Spleen (tissue), 11 donors: ENCODE results near the gene ATF7IP2. TPM values are rescaled to one million over a fixed set of nuclear protein-coding genes. Genes with fewer than 3 reads are reported as not detected.

Experiments
- DNase-seq: peaks from one replicate; pipeline ENCODE4 v3.0.0-alpha.2; 2020
- H3K27ac ChIP-seq, 8 donors: fragments of 200-600 bp; sonication (generic) in 7 of 8; 1 replicate in 4 of 8; 2 replicates in 4 of 8; pipeline versions ENCODE4 v1.5.0 to v1.8.0; 2016 to 2021; ENCODE audit warnings: inconsistent platforms in 4 of 8, mild to moderate bottlenecking in 4 of 8, moderate library complexity in 1 of 8
- H3K27me3 ChIP-seq, 7 donors: fragments of 200-600 bp; sonication (generic) in 6 of 7; replicated peaks in 1 of 7; 1 replicate in 4 of 7; 2 replicates in 3 of 7; pipeline versions ENCODE4 v1.5.0 to v1.8.0; 2016 to 2021; ENCODE audit warnings: inconsistent platforms in 3 of 7, mild to moderate bottlenecking in 1 of 7
- H3K36me3 ChIP-seq, 6 donors: fragments of 200-600 bp; sonication (generic) in 5 of 6; 1 replicate in 4 of 6; 2 replicates in 2 of 6; pipeline versions ENCODE4 v1.5.0 to v1.8.0; 2016 to 2021; ENCODE audit warnings: inconsistent platforms in 2 of 6
- H3K4me1 ChIP-seq, 6 donors: fragments of 200-600 bp; sonication (generic) in 5 of 6; 1 replicate in 3 of 6; 2 replicates in 3 of 6; pipeline versions ENCODE4 v1.5.0 to v1.8.0; 2016 to 2021; ENCODE audit warnings: inconsistent platforms in 3 of 6
- H3K4me3 ChIP-seq, 8 donors: fragments of 200-600 bp; sonication (generic) in 7 of 8; 1 replicate in 4 of 8; 2 replicates in 4 of 8; pipeline versions ENCODE4 v1.5.0 to v1.8.0; 2016 to 2021; ENCODE audit warnings: inconsistent platforms in 4 of 8, mild to moderate bottlenecking in 4 of 8, moderate library complexity in 2 of 8
- H3K9me3 ChIP-seq, 8 donors: fragments of 200-600 bp; sonication (generic) in 7 of 8; 1 replicate in 4 of 8; 2 replicates in 4 of 8; pipeline versions ENCODE4 v1.5.0 to v1.8.0; 2016 to 2021; ENCODE audit warnings: inconsistent platforms in 4 of 8
- CTCF ChIP-seq, 11 experiments: fragments of 200-600 bp in 7 of 11; fragments of 450-650 bp in 4 of 11; sonication (generic) in 4 of 11; IDR thresholded peaks in 8 of 11; conservative IDR thresholded peaks in 3 of 11; 1 replicate in 7 of 11; 2 replicates in 4 of 11; pipeline versions ENCODE4 v1.4.0 to v1.8.0; 2016 to 2021; ENCODE audit warnings: antibody characterized with exemption in 11 of 11, inconsistent platforms in 4 of 11, mild to moderate bottlenecking in 1 of 11
- POLR2A ChIP-seq, 3 donors: fragments of 450-650 bp; IDR thresholded peaks; one replicate each; pipeline ENCODE4 v1.5.1; 2017; ENCODE audit warnings: antibody characterized with exemption in 3 of 3, mild to moderate bottlenecking in 1 of 3
- POLR2AphosphoS5 ChIP-seq, 3 donors: sonication (generic); formaldehyde crosslinking; IDR thresholded peaks; one replicate each; pipeline ENCODE4 v1.5.1; 2017; ENCODE audit warnings: antibody characterized with exemption in 3 of 3
- WGBS, 5 donors: extraction: QIAGEN DNeasy Blood & Tissue Kit in 3 of 5; methylation state at CpG; one replicate each; pipeline versions ENCODE4 v1.1.5 to v1.1.7; 2013 to 2018; 5-methylcytosine and 5-hydroxymethylcytosine counted together
- intact Hi-C: fragments of 100-400 bp; cut with DNase I; formaldehyde crosslinking; loops from one replicate; pipeline ENCODE4 v1.15.0; 2023; ENCODE audit warnings: low total_unique reads
- polyA plus RNA-seq, 3 donors: library from polyadenylated mRNA; stranded (reverse); fragments of 200-250 nt; gene quantifications; one replicate each; pipeline ENCODE4 v1.2.1, GENCODE V29; 2013
- total RNA-seq, 7 donors: library from RNA; depleted of rRNA in 3 of 7; stranded (reverse); fragments of >200 nt in 3 of 7; fragmentation: NEBNext Ultra II Directional in 4 of 7; extraction: Animal tissue kit (Norgen Biotek cat#: 25700) in 4 of 7; gene quantifications; one replicate each; pipeline versions ENCODE4 v1.1.0 to v1.2.1, GENCODE V29; 2016 to 2021
- donor health status: healthy with polysubstance abuse.
- donor health status: DM: no; HTN: no; CAD: no; lungs with moderate emphysema.
- donor health status: DM: no; HTN: no; CAD: no.
- donor health status: Bipolar disorder and iron deficiency.
- donor health status: healthy.
- donor health status: DM: no; HTN: no; CAD: no.
- donor health status: DM: yes; HTN: yes; CAD: no.

The ATF7IP2 gene
- total and polyA plus RNA-seq, 10 donors = 26.2 to 45.4 (median 31.8) TPM

- DNase-seq = no peak
- TF ChIP-seq POLR2AphosphoS5 (IDR thresholded peaks at IDR 0.05) (no peak), POLR2A (IDR thresholded peaks at IDR 0.05) (no peak), CTCF (IDR thresholded peaks at IDR 0.05 in 8 of 11, conservative IDR thresholded peaks at IDR 0.05 in 3 of 11) (peak; percentile 72 to 92 (median 84))
- no peak overlapping the region for H3K27ac ChIP-seq
- peaks cover 2 to 13% (median 4%) of the 10 kb centered on the region in 6 donors for H3K4me1 ChIP-seq
- no peaks in the 10 kb centered on the region for H3K36me3 ChIP-seq
- no peaks in the 10 kb centered on the region for H3K27me3 ChIP-seq
- intact Hi-C loops = loop anchor here (2.0 to 5.0 kb wide), 3 partner anchors 195 to 1252 kb away; no protein-coding TSS in a partner anchor
- no peak overlapping the region for H3K4me3 ChIP-seq
- WGBS, 5 donors = 22 to 31% (median 23%) methylated on average over 6 of the region's 6 CpGs
- H3K9me3 ChIP-seq = no peaks in the 10 kb centered on the region
Measured at GRCh38 chr16:10509534-10510025, 123.7 kb downstream of the ATF7IP2 start.

- H3K27ac ChIP-seq = no peak overlapping the region
- WGBS, 5 donors = 54 to 63% (median 59%) methylated on average over 2 of the region's 2 CpGs
- intact Hi-C loops = loop anchor here (5.0 kb wide), 1 partner anchor 1253 kb away; no protein-coding TSS in a partner anchor
- no peak for DNase-seq
- H3K9me3 ChIP-seq = no peaks in the 10 kb centered on the region
- no peaks in the 10 kb centered on the region for H3K27me3 ChIP-seq
- no peaks in the 10 kb centered on the region for H3K36me3 ChIP-seq
- peaks cover 6 to 17% (median 9%) of the 10 kb centered on the region in 6 donors for H3K4me1 ChIP-seq
- no peak overlapping the region for H3K4me3 ChIP-seq
- no peak for TF ChIP-seq POLR2A (IDR thresholded peaks at IDR 0.05)
- TF ChIP-seq CTCF (IDR thresholded peaks at IDR 0.05 in 8 of 11, conservative IDR thresholded peaks at IDR 0.05 in 3 of 11) = no peak
- no peak for TF ChIP-seq POLR2AphosphoS5 (IDR thresholded peaks at IDR 0.05)
Measured at GRCh38 chr16:10510279-10510678, 124.4 kb downstream of the ATF7IP2 start.

GRCh38 chr16:10511829-10512228 is 126.0 kb downstream of the ATF7IP2 start:
- Histone ChIP-seq H3K9me3 (peaks cover 0 to 4% (median 0%) of the 10 kb centered on the region in 8 donors), H3K4me3 (no peak overlapping the region), H3K4me1 (peaks cover 6 to 17% (median 9%) of the 10 kb centered on the region in 6 donors), H3K27ac (no peak overlapping the region), H3K36me3 (no peaks in the 10 kb centered on the region), H3K27me3 (no peaks in the 10 kb centered on the region)
- DNase-seq = no peak
- TF ChIP-seq POLR2AphosphoS5 (IDR thresholded peaks at IDR 0.05) (no peak), POLR2A (IDR thresholded peaks at IDR 0.05) (no peak), CTCF (IDR thresholded peaks at IDR 0.05 in 8 of 11, conservative IDR thresholded peaks at IDR 0.05 in 3 of 11) (no peak)
- WGBS, 5 donors = 63 to 94% (median 78%) methylated on average over 1 of the region's 1 CpG
- intact Hi-C loops = loop anchor here (5.0 kb wide), 1 partner anchor 1255 kb away; no protein-coding TSS in a partner anchor

GRCh38 chr16:10514369-10515055 is 128.7 kb downstream of the ATF7IP2 start:
- intact Hi-C loops = loop anchor here (2.0 to 5.0 kb wide), 2 partner anchors 226 to 1257 kb away; no protein-coding TSS in a partner anchor
- Histone ChIP-seq H3K36me3 (no peaks in the 10 kb centered on the region), H3K4me3 (no peak overlapping the region), H3K27ac (no peak overlapping the region), H3K9me3 (peaks cover 0 to 4% (median 0%) of the 10 kb centered on the region in 8 donors), H3K27me3 (no peaks in the 10 kb centered on the region), H3K4me1 (peaks cover 6 to 15% (median 9%) of the 10 kb centered on the region in 6 donors)
- TF ChIP-seq POLR2AphosphoS5 (IDR thresholded peaks at IDR 0.05) = no peak
- peak; percentile 41 to 77 (median 62) for TF ChIP-seq CTCF (IDR thresholded peaks at IDR 0.05 in 8 of 11, conservative IDR thresholded peaks at IDR 0.05 in 3 of 11)
- no peak for TF ChIP-seq POLR2A (IDR thresholded peaks at IDR 0.05)
- WGBS, 5 donors = 38 to 50% (median 48%) methylated on average over 6 of the region's 6 CpGs
- no peak for DNase-seq
